MM.1S (cell line): ENCODE results near the gene CCT2.

Experiments
- DNase-seq: peaks from one replicate; pipeline ENCODE4 v3.0.0-alpha.2; 2015
- H2AFZ ChIP-seq: fragments of 300-600 bp; sonication (generic); 2 replicates; pipeline ENCODE4 v1.6.0; 2016; ENCODE audit warnings: antibody characterized with exemption, low read length
- H3F3A ChIP-seq: fragments of 300-600 bp; sonication (generic); 2 replicates; pipeline ENCODE4 v1.6.1; 2016; ENCODE audit warnings: mild to moderate bottlenecking, antibody characterized with exemption, low read length, moderate library complexity, mixed read lengths; ENCODE audit not compliant: insufficient read depth
- H3K27ac ChIP-seq: fragments of 300-600 bp; sonication (generic); 2 replicates; pipeline ENCODE4 v1.5.1; 2016; ENCODE audit warnings: mild to moderate bottlenecking, low read length
- H3K27me3 ChIP-seq: fragments of 300-600 bp; sonication (generic); replicated peaks from 2 replicates; pipeline ENCODE4 v1.6.0; 2016; ENCODE audit warnings: low read length; ENCODE audit not compliant: insufficient read depth
- H3K36me3 ChIP-seq: fragments of 300-600 bp; sonication (generic); replicated peaks from 2 replicates; pipeline ENCODE4 v1.6.1; 2016; ENCODE audit warnings: mild to moderate bottlenecking, low read length, mixed read lengths; ENCODE audit not compliant: insufficient read depth
- H3K4me1 ChIP-seq: fragments of 300-600 bp; sonication (generic); 2 replicates; pipeline ENCODE4 v1.6.1; 2016; ENCODE audit warnings: low read length, mixed read lengths
- H3K4me2 ChIP-seq: fragments of 300-600 bp; sonication (generic); 2 replicates; pipeline ENCODE4 v1.6.0; 2016; ENCODE audit warnings: low read depth, low read length
- H3K4me3 ChIP-seq: fragments of 300-600 bp; sonication (generic); 2 replicates; pipeline ENCODE4 v1.5.1; 2016; ENCODE audit warnings: low read length, mixed read lengths
- H3K79me2 ChIP-seq: fragments of 300-600 bp; sonication (generic); 2 replicates; pipeline ENCODE4 v1.6.1; 2016; ENCODE audit warnings: mixed run types, low read length, mixed read lengths
- H3K9ac ChIP-seq: fragments of 300-600 bp; sonication (generic); 2 replicates; pipeline ENCODE4 v1.6.1; 2016; ENCODE audit warnings: low read length, mixed read lengths
- H3K9me2 ChIP-seq: fragments of 300-600 bp; sonication (generic); replicated peaks from 2 replicates; pipeline ENCODE4 v1.6.1; 2016; ENCODE audit warnings: mild to moderate bottlenecking, low read length, mixed read lengths; ENCODE audit not compliant: insufficient read depth
- H3K9me3 ChIP-seq: fragments of 300-600 bp; sonication (generic); replicated peaks from 2 replicates; pipeline ENCODE4 v1.6.1; 2016; ENCODE audit warnings: mild to moderate bottlenecking, low read length, mixed read lengths; ENCODE audit not compliant: insufficient read depth
- H4K20me1 ChIP-seq: fragments of 300-600 bp; sonication (generic); 2 replicates; pipeline ENCODE4 v1.6.1; 2016; ENCODE audit warnings: mild to moderate bottlenecking, low read length, moderate library complexity, mixed read lengths; ENCODE audit not compliant: insufficient read depth
- EZH2 ChIP-seq: fragments of 300-600 bp; sonication (generic); optimal IDR thresholded peaks from 2 replicates; pipeline ENCODE3; 2017; ENCODE audit warnings: low read depth, mild to moderate bottlenecking, antibody characterized with exemption, low read length, mixed read lengths
- EZH2phosphoT487 ChIP-seq: fragments of 300-600 bp; sonication (generic); IDR thresholded peaks from 2 replicates; pipeline ENCODE4 v1.6.1; 2018; ENCODE audit warnings: antibody characterized with exemption, low read length
- TF ChIP-seq, protein P1 (sequence below): fragments of 300-600 bp; sonication (generic); IDR thresholded peaks from 2 replicates; pipeline ENCODE4 v1.5.1; 2016; ENCODE audit warnings: antibody characterized with exemption, low read length, mixed read lengths

The CCT2 gene

DNA sequence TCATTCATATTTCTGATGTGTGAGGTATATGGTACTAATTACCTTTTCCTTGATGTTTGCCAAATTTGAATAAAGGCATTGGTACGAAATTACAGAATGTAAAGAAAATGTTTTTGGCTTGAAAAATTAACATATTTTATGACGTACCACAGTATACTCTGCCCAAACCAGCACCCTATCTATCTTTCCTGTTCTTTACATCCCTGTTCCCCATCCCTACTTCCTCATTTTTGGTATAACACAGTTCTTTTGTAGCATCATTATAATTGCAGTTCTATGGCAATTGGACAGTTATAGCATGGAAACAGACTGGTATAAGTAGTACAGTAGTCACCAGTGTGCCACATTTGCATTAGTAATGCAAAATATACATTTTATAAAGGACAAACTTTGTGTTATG is 7.0 kb upstream of the CCT2 start:
- TF ChIP-seq, protein P1, sequence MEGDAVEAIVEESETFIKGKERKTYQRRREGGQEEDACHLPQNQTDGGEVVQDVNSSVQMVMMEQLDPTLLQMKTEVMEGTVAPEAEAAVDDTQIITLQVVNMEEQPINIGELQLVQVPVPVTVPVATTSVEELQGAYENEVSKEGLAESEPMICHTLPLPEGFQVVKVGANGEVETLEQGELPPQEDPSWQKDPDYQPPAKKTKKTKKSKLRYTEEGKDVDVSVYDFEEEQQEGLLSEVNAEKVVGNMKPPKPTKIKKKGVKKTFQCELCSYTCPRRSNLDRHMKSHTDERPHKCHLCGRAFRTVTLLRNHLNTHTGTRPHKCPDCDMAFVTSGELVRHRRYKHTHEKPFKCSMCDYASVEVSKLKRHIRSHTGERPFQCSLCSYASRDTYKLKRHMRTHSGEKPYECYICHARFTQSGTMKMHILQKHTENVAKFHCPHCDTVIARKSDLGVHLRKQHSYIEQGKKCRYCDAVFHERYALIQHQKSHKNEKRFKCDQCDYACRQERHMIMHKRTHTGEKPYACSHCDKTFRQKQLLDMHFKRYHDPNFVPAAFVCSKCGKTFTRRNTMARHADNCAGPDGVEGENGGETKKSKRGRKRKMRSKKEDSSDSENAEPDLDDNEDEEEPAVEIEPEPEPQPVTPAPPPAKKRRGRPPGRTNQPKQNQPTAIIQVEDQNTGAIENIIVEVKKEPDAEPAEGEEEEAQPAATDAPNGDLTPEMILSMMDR: no peak
- no peak for TF ChIP-seq EZH2
- no peak for TF ChIP-seq EZH2phosphoT487
- H3K4me2 ChIP-seq: no peak overlapping the region
- no peak overlapping the region for H2AFZ ChIP-seq
- no peaks in the 10 kb centered on the region for H4K20me1 ChIP-seq
- H3K9me2 ChIP-seq: no peaks in the 10 kb centered on the region
- no peaks in the 10 kb centered on the region for H3K4me1 ChIP-seq
- H3K9ac ChIP-seq: no peak overlapping the region
- H3K79me2 ChIP-seq: no peaks in the 10 kb centered on the region
- no peaks in the 10 kb centered on the region for H3K9me3 ChIP-seq
- H3K36me3 ChIP-seq: no peaks in the 10 kb centered on the region
- no peak overlapping the region for H3K4me3 ChIP-seq
- DNase-seq: no peak
- no peaks in the 10 kb centered on the region; the same call in 1 of the 2 replicates for H3F3A ChIP-seq
- H3K27ac ChIP-seq: no peak overlapping the region
- H3K27me3 ChIP-seq: no peaks in the 10 kb centered on the region

GRCh38 chr12:69579029-69579428 is 6.2 kb upstream of the CCT2 start:
- Histone ChIP-seq H3K36me3 (no peaks in the 10 kb centered on the region), H3K4me3 (no peak overlapping the region), H3K9ac (no peak overlapping the region), H3K4me2 (no peak overlapping the region), H3K79me2 (no peaks in the 10 kb centered on the region), H4K20me1 (no peaks in the 10 kb centered on the region), H3K4me1 (no peaks in the 10 kb centered on the region), H3K9me3 (no peaks in the 10 kb centered on the region), H3K9me2 (no peaks in the 10 kb centered on the region), H2AFZ (no peak overlapping the region), H3K27ac (no peak overlapping the region), H3F3A (no peaks in the 10 kb centered on the region; the same call in 1 of the 2 replicates), H3K27me3 (no peaks in the 10 kb centered on the region)
- no peak for DNase-seq
- TF ChIP-seq EZH2phosphoT487 (no peak), EZH2 (no peak)
- TF ChIP-seq, protein P1: no peak

GRCh38 chr12:69580074-69580473 is 5.2 kb upstream of the CCT2 start:
- DNase-seq: no peak

More at GRCh38 chr12:69580074-69580473, 5.2 kb upstream of the CCT2 start:
- Histone ChIP-seq H3K9ac (no peak overlapping the region), H3K27ac (no peak overlapping the region), H3K4me1 (no peaks in the 10 kb centered on the region), H3K27me3 (no peaks in the 10 kb centered on the region), H3K36me3 (no peaks in the 10 kb centered on the region), H4K20me1 (no peaks in the 10 kb centered on the region), H3K4me2 (no peak overlapping the region), H3F3A (no peaks in the 10 kb centered on the region; the same call in 1 of the 2 replicates), H3K79me2 (no peaks in the 10 kb centered on the region), H3K9me2 (no peaks in the 10 kb centered on the region), H3K4me3 (no peak overlapping the region), H3K9me3 (no peaks in the 10 kb centered on the region), H2AFZ (no peak overlapping the region)
- no peak for TF ChIP-seq EZH2phosphoT487
- no peak for TF ChIP-seq EZH2
- TF ChIP-seq, protein P1: no peak
